NB4 (cell line): ENCODE data around the gene SPATA7.

Experiments
- POLR2A ChIP-seq: IDR thresholded peaks from 2 replicates; pipeline ENCODE4 v1.6.1; 2011; ENCODE audit warnings: mild to moderate bottlenecking; ENCODE audit not compliant: insufficient read length; ENCODE audit errors: extremely low read depth
- TF ChIP-seq, protein P1 (sequence below): IDR thresholded peaks from one replicate; pipeline ENCODE4 v1.5.1; 2012; ENCODE audit warnings: low read depth, low read length

DNA sequence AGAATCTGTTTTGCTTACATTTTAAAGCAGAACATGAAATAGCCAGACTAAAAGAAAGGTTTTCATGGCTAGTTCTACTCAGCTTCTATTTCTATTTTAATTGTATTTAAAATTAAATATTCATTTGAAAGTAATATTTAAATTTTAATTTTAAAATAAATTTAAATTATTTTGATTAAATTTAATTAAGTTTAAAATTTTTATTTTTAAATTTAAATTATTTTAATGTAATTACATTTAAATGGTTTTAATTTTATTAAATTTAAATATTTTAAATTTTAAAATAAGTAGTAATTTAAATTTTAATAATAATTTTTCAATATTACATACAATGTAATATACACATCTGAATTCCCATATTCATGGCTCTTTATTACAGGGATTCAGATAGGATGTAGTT is 45.1 kb upstream of the SPATA7 start:
- TF ChIP-seq, protein P1, sequence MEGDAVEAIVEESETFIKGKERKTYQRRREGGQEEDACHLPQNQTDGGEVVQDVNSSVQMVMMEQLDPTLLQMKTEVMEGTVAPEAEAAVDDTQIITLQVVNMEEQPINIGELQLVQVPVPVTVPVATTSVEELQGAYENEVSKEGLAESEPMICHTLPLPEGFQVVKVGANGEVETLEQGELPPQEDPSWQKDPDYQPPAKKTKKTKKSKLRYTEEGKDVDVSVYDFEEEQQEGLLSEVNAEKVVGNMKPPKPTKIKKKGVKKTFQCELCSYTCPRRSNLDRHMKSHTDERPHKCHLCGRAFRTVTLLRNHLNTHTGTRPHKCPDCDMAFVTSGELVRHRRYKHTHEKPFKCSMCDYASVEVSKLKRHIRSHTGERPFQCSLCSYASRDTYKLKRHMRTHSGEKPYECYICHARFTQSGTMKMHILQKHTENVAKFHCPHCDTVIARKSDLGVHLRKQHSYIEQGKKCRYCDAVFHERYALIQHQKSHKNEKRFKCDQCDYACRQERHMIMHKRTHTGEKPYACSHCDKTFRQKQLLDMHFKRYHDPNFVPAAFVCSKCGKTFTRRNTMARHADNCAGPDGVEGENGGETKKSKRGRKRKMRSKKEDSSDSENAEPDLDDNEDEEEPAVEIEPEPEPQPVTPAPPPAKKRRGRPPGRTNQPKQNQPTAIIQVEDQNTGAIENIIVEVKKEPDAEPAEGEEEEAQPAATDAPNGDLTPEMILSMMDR = no peak
- no peak for TF ChIP-seq POLR2A
